Adipocyte (in vitro differentiated cells): ENCODE data around the gene ZNF778.
A peak's percentile ranks its signal among the peaks of the same experiment; 100 is the strongest.

Experiments used
- DNase-seq: peaks from one replicate; pipeline ENCODE4 v3.0.0-alpha.2; 2015; ENCODE audit warnings: low read depth
- H3K27me3 ChIP-seq: replicated peaks from 2 replicates; pipeline ENCODE4 v1.7.0; 2013; ENCODE audit warnings: mild to moderate bottlenecking, low read length, moderate library complexity; ENCODE audit not compliant: control insufficient read depth, insufficient read depth
- H3K36me3 ChIP-seq: 2 replicates; pipeline ENCODE4 v1.7.0; 2013; ENCODE audit warnings: low read length, mild to moderate bottlenecking, moderate library complexity; ENCODE audit not compliant: control insufficient read depth, insufficient read depth, severe bottlenecking
- H3K4me1 ChIP-seq: 2 replicates; pipeline ENCODE4 v1.7.0; 2013; ENCODE audit warnings: mild to moderate bottlenecking, low read length, moderate library complexity; ENCODE audit not compliant: control insufficient read depth, insufficient read depth
- H3K4me3 ChIP-seq: 2 replicates; pipeline ENCODE4 v1.7.0; 2013; ENCODE audit warnings: mild to moderate bottlenecking, low read length, moderate library complexity
- H3K9ac ChIP-seq: 2 replicates; pipeline ENCODE4 v1.7.0; 2013; ENCODE audit warnings: mild to moderate bottlenecking, low read length, moderate library complexity
- H3K9me3 ChIP-seq: 2 replicates; pipeline ENCODE4 v1.7.0; 2013; ENCODE audit warnings: mild to moderate bottlenecking, low read length, moderate library complexity; ENCODE audit not compliant: control insufficient read depth

Gene ZNF778

DNA sequence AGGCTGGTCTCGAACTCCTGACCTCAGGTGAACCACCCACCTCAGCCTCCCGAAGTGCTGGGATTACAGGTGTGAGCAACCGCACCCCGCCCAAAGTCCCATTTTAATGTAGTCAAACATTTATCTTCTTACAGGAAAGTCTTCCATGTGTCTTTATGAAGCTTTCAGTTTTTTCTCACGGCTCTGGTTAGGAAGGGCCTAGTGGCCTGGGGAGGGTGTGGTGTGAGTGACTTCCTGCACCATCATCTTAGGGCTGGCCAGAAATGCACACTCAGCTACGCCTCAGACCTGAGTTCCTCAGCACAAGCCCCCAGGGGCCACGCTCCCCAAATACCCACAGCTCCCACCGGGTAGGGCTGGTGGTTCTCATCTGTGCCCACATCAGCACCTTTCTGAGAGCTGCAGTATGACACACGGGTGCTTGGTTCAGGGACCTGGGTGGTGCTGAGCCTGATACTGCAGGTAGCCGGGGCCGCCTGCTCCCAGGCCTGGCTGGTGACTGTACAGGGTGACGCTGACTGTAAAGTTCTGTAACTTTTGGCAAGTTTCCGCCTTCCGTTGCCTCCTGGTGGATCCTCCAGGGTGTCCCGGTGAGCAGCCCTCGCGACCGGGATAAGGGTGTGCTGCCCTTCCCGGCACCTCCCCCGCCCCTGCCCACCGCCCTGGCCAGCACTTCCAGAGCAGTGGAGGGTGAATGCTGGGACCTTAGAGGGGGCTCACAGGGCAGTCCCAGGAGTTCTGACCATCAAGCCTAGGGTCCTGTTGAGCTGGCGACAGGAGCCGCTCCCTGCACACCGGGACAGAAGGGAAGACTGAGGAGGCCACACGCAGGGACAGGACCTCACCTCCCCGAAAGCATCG lies 52.5 kb downstream of the ZNF778 start:
- Histone ChIP-seq H3K27me3 (no peaks in the 10 kb centered on the region), H3K9me3 (no peaks in the 10 kb centered on the region), H3K36me3 (peaks cover 63% of the 10 kb centered on the region), H3K4me3 (no peak overlapping the region), H3K4me1 (peaks cover 21% of the 10 kb centered on the region), H3K9ac (peak overlapping the region; percentile 61)
- no peak for DNase-seq

DNA sequence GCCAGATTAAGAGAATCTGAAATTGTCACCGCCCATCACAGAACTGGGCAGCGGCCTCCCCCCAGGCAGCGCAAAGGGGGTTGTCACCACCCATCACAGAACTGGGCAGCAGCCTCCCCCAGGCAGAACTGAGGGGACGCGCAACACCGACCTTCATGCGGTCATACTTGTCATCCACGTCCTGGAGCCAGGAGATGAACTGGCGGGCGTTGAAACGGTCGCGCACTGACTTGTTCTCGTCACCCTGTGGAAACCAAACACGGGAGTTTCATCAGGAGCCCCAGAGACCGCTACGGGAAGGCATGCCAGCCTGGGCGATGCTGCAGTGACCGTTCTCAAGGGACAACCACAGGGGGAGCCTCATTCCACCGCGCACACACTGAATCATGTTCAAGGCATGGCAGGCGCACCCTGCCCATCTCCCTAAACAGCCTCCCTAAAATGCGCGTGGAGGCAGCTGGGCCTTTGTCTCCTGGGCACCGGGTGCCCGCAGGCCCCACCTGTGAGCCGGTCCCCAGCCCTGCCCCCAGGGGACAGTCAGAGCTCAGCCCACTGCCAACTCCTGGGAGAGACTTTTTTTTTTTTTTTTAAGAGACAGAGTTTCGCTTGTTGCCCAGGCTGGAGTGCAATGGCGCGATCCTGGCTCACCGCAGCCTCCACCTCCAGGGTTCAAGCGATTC lies 53.3 kb downstream of the ZNF778 start:
- no peak for DNase-seq
- H3K4me3 ChIP-seq = no peak overlapping the region
- H3K36me3 ChIP-seq = peaks cover 65% of the 10 kb centered on the region
- H3K4me1 ChIP-seq = peaks cover 21% of the 10 kb centered on the region
- H3K27me3 ChIP-seq = no peaks in the 10 kb centered on the region
- no peaks in the 10 kb centered on the region for H3K9me3 ChIP-seq
- H3K9ac ChIP-seq = peak overlapping the region; percentile 61

DNA sequence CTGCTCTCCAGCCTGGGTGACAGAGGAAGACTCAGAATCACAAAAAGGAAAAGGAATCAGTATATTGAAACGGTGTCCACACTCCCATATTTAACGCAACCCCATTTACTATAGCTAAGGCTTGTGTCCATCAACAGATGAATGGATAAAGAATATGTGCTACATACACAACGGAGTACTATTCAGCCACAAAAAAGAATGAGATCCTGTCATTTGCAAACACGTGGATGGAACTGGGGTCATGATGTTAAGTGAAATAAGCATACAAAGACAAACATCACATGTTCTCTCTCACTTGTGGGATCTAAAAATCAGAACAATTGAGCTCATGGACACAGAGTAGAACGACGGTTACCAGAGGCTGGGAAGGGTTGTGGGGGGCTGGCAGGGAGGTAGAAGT lies 55.1 kb downstream of the ZNF778 start:
- no peak for DNase-seq
- H3K27me3 ChIP-seq = no peaks in the 10 kb centered on the region
- H3K36me3 ChIP-seq = peaks cover 65% of the 10 kb centered on the region
- H3K4me1 ChIP-seq = peaks cover 21% of the 10 kb centered on the region
- no peaks in the 10 kb centered on the region for H3K9me3 ChIP-seq
- no peak overlapping the region for H3K9ac ChIP-seq
- no peak overlapping the region for H3K4me3 ChIP-seq

DNA sequence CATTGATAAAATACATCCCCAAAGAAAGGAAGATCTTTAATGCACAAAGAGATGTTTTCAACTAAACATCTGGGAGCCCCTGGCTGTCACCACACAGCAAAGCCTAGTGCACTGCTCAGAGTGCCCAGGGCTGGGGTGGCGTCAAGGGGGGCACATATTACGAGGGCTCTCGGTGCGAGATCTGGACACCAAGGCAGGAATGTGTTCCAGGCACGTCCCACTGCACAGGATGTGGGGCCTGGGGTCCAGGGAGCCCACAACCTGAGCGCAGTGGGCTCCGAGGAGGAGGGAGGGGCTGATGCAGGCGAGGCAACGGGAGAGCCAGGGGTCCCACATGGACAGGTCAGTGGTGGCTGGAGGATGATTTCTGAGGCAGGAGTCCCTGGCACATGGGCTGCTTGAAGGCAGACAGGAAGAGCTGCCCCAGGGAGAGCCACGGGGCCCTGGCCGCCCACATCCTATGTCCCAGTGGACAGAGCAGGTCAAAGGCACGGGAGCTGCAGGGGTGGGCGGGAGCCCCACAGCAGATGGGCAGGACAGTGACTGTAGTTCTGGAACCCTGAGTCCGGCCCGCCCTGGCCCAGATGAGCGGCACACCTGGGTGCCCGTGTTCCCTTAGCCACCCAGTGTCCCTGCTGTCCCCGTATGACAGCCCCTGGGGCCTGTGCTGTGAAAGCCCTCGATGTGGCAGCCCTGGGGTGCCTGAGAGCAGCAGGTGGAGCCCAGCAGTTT lies 56.4 kb downstream of the ZNF778 start:
- Histone ChIP-seq H3K9me3 (no peaks in the 10 kb centered on the region), H3K27me3 (no peaks in the 10 kb centered on the region), H3K4me1 (peaks cover 16% of the 10 kb centered on the region), H3K9ac (no peak overlapping the region), H3K36me3 (peaks cover 77% of the 10 kb centered on the region), H3K4me3 (no peak overlapping the region)
- DNase-seq = no peak

DNA sequence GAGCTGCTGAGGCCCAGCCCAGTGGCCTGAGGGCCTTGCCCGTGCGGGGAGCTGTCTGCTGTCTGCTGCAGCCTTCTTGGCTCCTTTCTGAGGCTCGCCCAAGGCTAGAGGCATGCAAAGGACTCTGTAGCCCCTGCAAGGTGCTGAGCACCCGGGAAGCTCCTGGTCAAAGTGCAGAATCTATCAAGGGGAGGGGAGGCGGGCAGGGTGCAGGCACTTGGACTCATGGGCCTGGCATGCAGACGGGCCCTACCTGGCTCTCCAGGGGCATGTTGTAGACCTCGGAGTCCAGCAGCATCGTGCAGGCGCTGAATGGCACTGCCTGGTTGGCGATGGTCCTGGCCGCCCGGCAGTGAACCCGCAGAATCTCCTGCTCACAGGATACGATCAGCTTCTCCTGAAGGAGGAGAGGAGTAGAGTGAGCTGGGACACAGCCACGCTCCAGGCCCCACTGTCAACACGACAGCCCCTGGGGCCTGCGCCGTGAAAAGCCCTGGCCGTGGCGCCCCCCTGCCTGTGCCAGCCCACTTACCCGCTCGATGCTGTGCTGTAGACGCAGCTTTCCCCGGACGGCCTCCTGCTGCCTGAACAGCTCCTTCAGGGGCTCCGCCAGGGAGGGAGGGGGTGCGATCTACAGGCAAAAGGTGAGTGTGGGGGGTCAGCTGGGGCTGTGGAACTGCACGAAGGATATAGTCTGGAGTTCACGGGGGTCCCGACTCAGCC lies 57.2 kb downstream of the ZNF778 start:
- H3K9ac ChIP-seq = no peak overlapping the region
- no peak for DNase-seq

DNA sequence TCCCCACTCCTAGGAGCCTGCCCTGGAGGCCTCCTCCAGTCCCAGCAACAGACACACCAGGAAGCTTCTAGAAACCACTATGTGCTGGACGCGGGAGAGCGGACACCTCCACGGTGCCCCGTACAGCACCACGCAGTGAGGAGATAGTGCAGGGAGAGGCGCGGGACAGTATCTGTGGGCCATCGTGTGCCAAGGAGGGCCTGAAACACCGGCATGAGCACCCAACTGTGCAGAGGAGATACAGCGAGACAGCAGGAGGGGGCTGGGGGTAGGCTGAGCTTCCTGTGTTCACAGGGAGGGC lies 57.7 kb downstream of the ZNF778 start:
- no peaks in the 10 kb centered on the region for H3K9me3 ChIP-seq
- no peak overlapping the region for H3K9ac ChIP-seq
- H3K27me3 ChIP-seq = no peaks in the 10 kb centered on the region
- peaks cover 81% of the 10 kb centered on the region for H3K36me3 ChIP-seq
- peaks cover 4% of the 10 kb centered on the region for H3K4me1 ChIP-seq
- no peak overlapping the region for H3K4me3 ChIP-seq
- no peak for DNase-seq

More for the DNA sequence above, 57.2 kb downstream of the ZNF778 start:
- peaks cover 9% of the 10 kb centered on the region for H3K4me1 ChIP-seq
- peaks cover 80% of the 10 kb centered on the region for H3K36me3 ChIP-seq
- H3K9me3 ChIP-seq = no peaks in the 10 kb centered on the region
- no peak overlapping the region for H3K4me3 ChIP-seq
- H3K27me3 ChIP-seq = no peaks in the 10 kb centered on the region

DNA sequence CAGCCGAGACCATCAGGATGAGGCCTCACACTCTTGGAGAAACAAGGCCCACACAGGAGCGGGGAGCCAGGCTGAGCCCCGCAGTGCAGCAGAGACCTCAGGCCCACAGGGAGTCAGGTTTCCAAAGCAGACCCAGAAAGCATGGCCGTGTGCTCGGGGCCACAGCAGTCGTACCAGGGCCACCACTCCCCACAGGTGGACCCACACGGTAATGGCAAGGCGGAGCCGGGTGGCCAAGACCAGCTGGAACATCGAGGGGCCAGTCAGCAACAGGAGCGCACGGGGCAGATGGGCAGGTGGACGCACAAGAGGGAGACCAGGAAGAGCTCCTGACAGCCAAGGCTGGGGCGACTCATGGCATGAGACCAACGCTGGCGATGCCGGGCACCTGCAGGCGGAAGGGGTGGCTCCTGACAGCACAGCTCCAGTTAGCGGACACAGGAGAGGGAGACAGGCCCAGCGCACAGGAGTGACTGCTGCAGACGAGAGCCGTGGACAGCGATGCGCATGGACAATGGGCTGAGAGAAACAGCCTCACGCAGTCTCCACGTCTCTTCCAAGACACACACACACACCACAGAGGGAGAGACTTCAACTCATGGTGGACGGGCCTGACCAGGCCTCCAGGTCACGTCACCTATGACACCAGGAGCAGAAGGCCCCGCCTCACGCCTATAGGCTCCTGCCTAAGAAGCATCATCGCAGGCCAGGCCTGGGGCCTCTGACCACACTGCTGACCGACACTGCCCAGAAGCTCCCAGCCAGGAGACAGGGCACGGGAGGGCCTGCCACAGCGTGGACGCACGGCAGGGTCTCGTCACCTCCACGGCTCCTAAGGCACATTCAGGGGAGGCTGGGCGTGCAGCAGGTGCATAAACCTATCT lies 58.6 kb downstream of the ZNF778 start:
- Histone ChIP-seq H3K27me3 (no peaks in the 10 kb centered on the region), H3K4me1 (no peaks in the 10 kb centered on the region), H3K4me3 (no peak overlapping the region), H3K9ac (no peak overlapping the region), H3K9me3 (no peaks in the 10 kb centered on the region), H3K36me3 (peaks cover 84% of the 10 kb centered on the region)
- no peak for DNase-seq

DNA sequence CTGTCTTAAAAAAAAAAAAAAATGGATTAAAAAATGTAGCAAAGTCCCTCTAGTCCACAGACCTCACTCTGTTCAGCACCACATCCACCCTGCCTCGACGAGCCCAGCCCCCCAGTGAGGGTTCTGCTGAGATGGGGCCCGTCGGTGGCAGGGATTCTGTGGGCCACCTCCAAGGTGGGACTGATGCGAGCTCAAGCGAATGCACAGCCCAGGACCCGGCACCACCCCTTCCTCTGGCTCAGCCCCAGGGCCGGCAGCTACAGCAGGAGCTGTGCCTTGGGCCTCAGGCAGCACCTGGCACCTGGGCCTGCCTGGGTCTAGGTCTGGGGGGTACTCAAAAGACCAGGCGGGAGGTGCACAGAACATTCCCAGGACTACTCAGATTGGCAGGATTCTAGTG lies 59.5 kb downstream of the ZNF778 start:
- no peak for DNase-seq
- H3K4me1 ChIP-seq = no peaks in the 10 kb centered on the region
- no peak overlapping the region for H3K4me3 ChIP-seq
- peaks cover 86% of the 10 kb centered on the region for H3K36me3 ChIP-seq
- H3K9ac ChIP-seq = no peak overlapping the region
- H3K9me3 ChIP-seq = no peaks in the 10 kb centered on the region
- no peaks in the 10 kb centered on the region for H3K27me3 ChIP-seq

DNA sequence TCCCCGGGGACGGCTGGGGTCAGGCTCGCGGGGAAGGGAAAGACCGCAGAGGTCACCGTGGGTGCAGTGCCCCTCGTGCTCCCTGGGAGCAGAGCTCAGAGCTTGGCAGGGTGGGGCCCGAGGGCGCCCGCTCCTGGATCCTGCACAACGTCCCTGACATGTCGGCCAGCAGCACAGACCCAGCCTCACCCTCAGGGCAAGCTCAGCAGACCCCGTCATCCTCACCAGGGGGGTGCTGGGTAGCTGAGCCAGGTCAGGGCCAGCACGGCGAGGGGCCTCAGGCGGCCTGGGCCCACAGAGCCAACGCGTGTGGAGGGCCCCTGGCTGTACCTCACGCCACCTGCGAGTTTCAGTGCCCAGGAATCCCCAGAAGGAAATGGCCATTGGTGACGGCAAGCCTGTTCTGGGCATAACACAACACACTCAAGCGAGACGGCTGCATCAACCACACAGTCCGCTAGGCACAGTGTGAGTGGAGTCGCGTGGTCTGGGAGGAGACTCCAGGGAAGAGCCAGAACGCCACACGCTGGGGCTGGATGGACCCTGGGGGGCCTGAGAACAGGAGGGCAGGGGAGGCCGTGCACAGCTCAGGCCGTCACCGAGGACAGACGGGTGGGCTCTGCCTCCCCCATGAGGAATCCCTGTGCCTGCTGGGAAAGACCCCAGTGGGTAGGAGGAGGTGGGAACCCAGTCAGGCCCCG lies 60.3 kb downstream of the ZNF778 start:
- no peak overlapping the region for H3K9ac ChIP-seq
- H3K36me3 ChIP-seq = peaks cover 86% of the 10 kb centered on the region
- H3K4me1 ChIP-seq = no peaks in the 10 kb centered on the region
- H3K27me3 ChIP-seq = no peaks in the 10 kb centered on the region
- H3K4me3 ChIP-seq = no peak overlapping the region
- no peak for DNase-seq
- no peaks in the 10 kb centered on the region for H3K9me3 ChIP-seq
